ENCODE data around the gene GRID1.

GRID1 gene

GRCh38 chr10:86218160-86218559 lies 148.4 kb downstream of the GRID1 start (continued):
- TF ChIP-seq ZSCAN4 (tag by site-specific recombination; IDR thresholded peaks at IDR 0.05) (no peak), ZNF398 (tag by site-specific recombination; IDR thresholded peaks at IDR 0.05) (peak; percentile 75), ZNF341 (tag by site-specific recombination; IDR thresholded peaks at IDR 0.05; ENCODE audit: low read depth) (no peak), ZSCAN30 (tag by site-specific recombination; IDR thresholded peaks at IDR 0.05) (no peak), SP3 (tag by site-specific recombination; IDR thresholded peaks at IDR 0.05) (no peak), ZNF433 (tag by site-specific recombination; IDR thresholded peaks at IDR 0.05; ENCODE audit: low read depth) (no peak)

GRCh38 chr10:86217371-86218080 lies 149.1 kb downstream of the GRID1 start:
- H3K27ac ChIP-seq (ENCODE audit: extremely low read depth, low read depth, low read length): no peak overlapping the region
- POLR2A ChIA-PET: no interaction called here
- no peaks in the 10 kb centered on the region for H3K9me3 ChIP-seq (ENCODE audit: control insufficient read depth, insufficient read depth, low read depth, low read length)
- CTCF ChIA-PET: no interaction called here
- H3K36me3 ChIP-seq (ENCODE audit: control insufficient read depth in 2 of 2, insufficient read depth in 1 of 2, low read length in 2 of 2): no peaks in the 10 kb centered on the region
- no peak for TF ChIP-seq ZNF777 (tag by site-specific recombination; IDR thresholded peaks at IDR 0.05; ENCODE audit: borderline replicate concordance)
- no peak for TF ChIP-seq HOXC10 (CRISPR knock-in tag; IDR thresholded peaks at IDR 0.05)
- no peak for TF ChIP-seq KLF1 (tag by site-specific recombination; IDR thresholded peaks at IDR 0.05)
- no peak for TF ChIP-seq ZNF362 (tag by site-specific recombination; IDR thresholded peaks at IDR 0.05)
- no peak for TF ChIP-seq ZEB2 (tag by site-specific recombination; IDR thresholded peaks at IDR 0.05)
- no peak for TF ChIP-seq SETDB1 (IDR thresholded peaks at IDR 0.05; ENCODE audit: insufficient read length, low read length)
- no peak for TF ChIP-seq KLF7 (tag by site-specific recombination; IDR thresholded peaks at IDR 0.05; ENCODE audit: borderline replicate concordance)
- no peak for TF ChIP-seq ZNF544 (tag by site-specific recombination; IDR thresholded peaks at IDR 0.05)
- no peak for TF ChIP-seq ZNF692 (tag by site-specific recombination; IDR thresholded peaks at IDR 0.05)
- no peak for TF ChIP-seq ZFP69B (tag by site-specific recombination; IDR thresholded peaks at IDR 0.05)
- no peak for TF ChIP-seq ZBTB6 (tag by site-specific recombination; IDR thresholded peaks at IDR 0.05)
- no peak for TF ChIP-seq ZBTB20 (tag by site-specific recombination; IDR thresholded peaks at IDR 0.05)
- no peak for TF ChIP-seq HIC1 (tag by site-specific recombination; IDR thresholded peaks at IDR 0.05)
- TF ChIP-seq ZNF19 (tag by site-specific recombination; IDR thresholded peaks at IDR 0.05; ENCODE audit: low read depth): no peak
- no peak for TF ChIP-seq REPIN1 (tag by site-specific recombination; IDR thresholded peaks at IDR 0.05; ENCODE audit: low read depth)
- no peak for TF ChIP-seq ZNF48 (tag by site-specific recombination; IDR thresholded peaks at IDR 0.05)
- H3K4me1 ChIP-seq (ENCODE audit: control insufficient read depth, insufficient read depth, low read length): no peaks in the 10 kb centered on the region
- no peak overlapping the region for H3K4me3 ChIP-seq (ENCODE audit: low read depth, low read length)
